Neural progenitor cell (in vitro differentiated cells): ENCODE results near the gene PLA2G12B. TPM values are rescaled to one million over a fixed set of nuclear protein-coding genes. Genes with fewer than 3 reads are reported as not detected.

Source experiments
- DNase-seq: peaks from one replicate; pipeline ENCODE4 v3.0.0-alpha.2; 2016; ENCODE audit warnings: low spot score
- H2AFZ ChIP-seq: fragments of 200-600 bp; sonication (generic); replicated peaks from 2 replicates; pipeline ENCODE4 v1.6.1; 2016; ENCODE audit warnings: antibody characterized with exemption
- H3F3A ChIP-seq: fragments of 200-600 bp; sonication (generic); 2 replicates; pipeline ENCODE4 v1.6.1; 2016; ENCODE audit warnings: antibody characterized with exemption, low read depth
- H3K27ac ChIP-seq: fragments of 200-600 bp; sonication (generic); 2 replicates; pipeline ENCODE4 v1.5.1; 2016; ENCODE audit warnings: mild to moderate bottlenecking
- H3K27me3 ChIP-seq: fragments of 200-600 bp; sonication (generic); 2 replicates; pipeline ENCODE4 v1.6.1; 2016; ENCODE audit warnings: mild to moderate bottlenecking, moderate library complexity
- H3K36me3 ChIP-seq: fragments of 200-600 bp; sonication (generic); 2 replicates; pipeline ENCODE4 v1.5.1; 2016
- H3K4me1 ChIP-seq: fragments of 200-600 bp; sonication (generic); 2 replicates; pipeline ENCODE4 v1.6.1; 2016; ENCODE audit warnings: mixed run types
- H3K4me2 ChIP-seq: fragments of 200-600 bp; sonication (generic); 2 replicates; pipeline ENCODE4 v1.6.1; 2016
- H3K4me3 ChIP-seq: fragments of 200-600 bp; sonication (generic); 2 replicates; pipeline ENCODE4 v1.5.1; 2016
- H3K79me2 ChIP-seq: fragments of 200-600 bp; sonication (generic); 2 replicates; pipeline ENCODE4 v1.6.1; 2016; ENCODE audit warnings: low read depth
- H3K9ac ChIP-seq: fragments of 200-600 bp; sonication (generic); 2 replicates; pipeline ENCODE4 v1.6.1; 2016
- H3K9me3 ChIP-seq: fragments of 200-600 bp; sonication (generic); 2 replicates; pipeline ENCODE4 v1.5.1; 2016; ENCODE audit warnings: low read depth
- H4K20me1 ChIP-seq: fragments of 200-600 bp; sonication (generic); 2 replicates; pipeline ENCODE4 v1.6.1; 2016; ENCODE audit warnings: low read depth
- H3K27ac Mint-ChIP-seq: 3 replicates; pipeline ENCODE4 v1.8.0; 2021; ENCODE audit warnings: mixed read lengths
- H3K27me3 Mint-ChIP-seq: 2 replicates; pipeline ENCODE4 v1.8.0; 2022; ENCODE audit warnings: low read depth, mild to moderate bottlenecking, inconsistent platforms, moderate library complexity, mixed read lengths; ENCODE audit not compliant: insufficient read depth
- H3K36me3 Mint-ChIP-seq: 3 replicates; pipeline ENCODE4 v1.8.0; 2021; ENCODE audit warnings: mixed read lengths
- H3K4me1 Mint-ChIP-seq: 3 replicates; pipeline ENCODE4 v1.8.0; 2021; ENCODE audit warnings: mixed read lengths
- H3K4me3 Mint-ChIP-seq: 3 replicates; pipeline ENCODE4 v1.8.0; 2021; ENCODE audit warnings: mild to moderate bottlenecking, moderate library complexity, mixed read lengths
- H3K9me3 Mint-ChIP-seq: 3 replicates; pipeline ENCODE4 v1.8.0; 2020; ENCODE audit warnings: mixed read lengths
- EZH2 ChIP-seq: fragments of 200-600 bp; sonication (generic); IDR thresholded peaks from 2 replicates; pipeline ENCODE4 v1.6.1; 2017; ENCODE audit warnings: antibody characterized with exemption, mild to moderate bottlenecking, moderate library complexity
- EZH2phosphoT487 ChIP-seq: fragments of 200-600 bp; sonication (generic); IDR thresholded peaks from 2 replicates; pipeline ENCODE4 v1.6.1; 2017; ENCODE audit warnings: antibody characterized with exemption
- total RNA-seq: library from RNA; depleted of rRNA; stranded (reverse); fragments of >200 nt; gene quantifications from 2 replicates; pipeline ENCODE4 v1.2.3, GENCODE V29; 2015; ENCODE audit warnings: low replicate concordance
- TF ChIP-seq, protein P1 (sequence below): fragments of 200-600 bp; sonication (generic); IDR thresholded peaks from 2 replicates; pipeline ENCODE4 v1.5.1; 2017; ENCODE audit warnings: antibody characterized with exemption, mild to moderate bottlenecking

PLA2G12B gene
- total RNA-seq, 1 donor from 2014 or later = not detected

DNA sequence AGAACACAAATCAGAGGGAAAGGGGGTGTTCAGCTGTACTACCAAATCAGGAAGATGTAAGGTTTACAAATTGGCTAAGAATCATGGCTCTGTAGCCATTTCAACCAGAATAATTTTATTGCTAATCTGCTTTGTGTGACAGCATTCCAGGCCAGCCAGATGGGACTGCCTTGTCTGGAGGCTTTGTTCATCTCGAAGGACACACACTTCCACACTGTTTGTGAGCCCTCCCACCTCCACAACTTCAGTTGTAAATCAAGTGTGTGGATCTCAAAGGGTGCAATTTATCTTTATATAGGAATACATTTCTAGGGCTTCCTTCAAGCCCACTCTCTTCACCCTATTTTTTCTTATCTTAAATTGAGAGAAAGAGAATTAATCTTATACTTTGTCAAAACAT, 68.0 kb downstream of the PLA2G12B start:
- Mint-ChIP-seq H3K27me3 (no peaks in the 10 kb centered on the region), H3K9me3 (peaks cover 2% of the 10 kb centered on the region), H3K36me3 (peaks cover 13% of the 10 kb centered on the region), H3K4me3 (no peak overlapping the region), H3K27ac (no peak overlapping the region), H3K4me1 (peaks cover 22% of the 10 kb centered on the region)
- Histone ChIP-seq H3K9ac (no peak overlapping the region), H4K20me1 (no peaks in the 10 kb centered on the region), H3K4me2 (peak overlapping the region; percentile 35), H3K4me1 (peaks cover 27% of the 10 kb centered on the region), H3K9me3 (no peaks in the 10 kb centered on the region), H2AFZ (no peak overlapping the region), H3K36me3 (no peaks in the 10 kb centered on the region), H3F3A (peaks cover 15% of the 10 kb centered on the region), H3K27ac (peak overlapping the region; percentile 8), H3K27me3 (no peaks in the 10 kb centered on the region), H3K4me3 (no peak overlapping the region), H3K79me2 (no peaks in the 10 kb centered on the region)
- TF ChIP-seq EZH2phosphoT487 (no peak), EZH2 (no peak)
- TF ChIP-seq, protein P1, sequence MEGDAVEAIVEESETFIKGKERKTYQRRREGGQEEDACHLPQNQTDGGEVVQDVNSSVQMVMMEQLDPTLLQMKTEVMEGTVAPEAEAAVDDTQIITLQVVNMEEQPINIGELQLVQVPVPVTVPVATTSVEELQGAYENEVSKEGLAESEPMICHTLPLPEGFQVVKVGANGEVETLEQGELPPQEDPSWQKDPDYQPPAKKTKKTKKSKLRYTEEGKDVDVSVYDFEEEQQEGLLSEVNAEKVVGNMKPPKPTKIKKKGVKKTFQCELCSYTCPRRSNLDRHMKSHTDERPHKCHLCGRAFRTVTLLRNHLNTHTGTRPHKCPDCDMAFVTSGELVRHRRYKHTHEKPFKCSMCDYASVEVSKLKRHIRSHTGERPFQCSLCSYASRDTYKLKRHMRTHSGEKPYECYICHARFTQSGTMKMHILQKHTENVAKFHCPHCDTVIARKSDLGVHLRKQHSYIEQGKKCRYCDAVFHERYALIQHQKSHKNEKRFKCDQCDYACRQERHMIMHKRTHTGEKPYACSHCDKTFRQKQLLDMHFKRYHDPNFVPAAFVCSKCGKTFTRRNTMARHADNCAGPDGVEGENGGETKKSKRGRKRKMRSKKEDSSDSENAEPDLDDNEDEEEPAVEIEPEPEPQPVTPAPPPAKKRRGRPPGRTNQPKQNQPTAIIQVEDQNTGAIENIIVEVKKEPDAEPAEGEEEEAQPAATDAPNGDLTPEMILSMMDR = no peak
- DNase-seq = peak; percentile 52

DNA sequence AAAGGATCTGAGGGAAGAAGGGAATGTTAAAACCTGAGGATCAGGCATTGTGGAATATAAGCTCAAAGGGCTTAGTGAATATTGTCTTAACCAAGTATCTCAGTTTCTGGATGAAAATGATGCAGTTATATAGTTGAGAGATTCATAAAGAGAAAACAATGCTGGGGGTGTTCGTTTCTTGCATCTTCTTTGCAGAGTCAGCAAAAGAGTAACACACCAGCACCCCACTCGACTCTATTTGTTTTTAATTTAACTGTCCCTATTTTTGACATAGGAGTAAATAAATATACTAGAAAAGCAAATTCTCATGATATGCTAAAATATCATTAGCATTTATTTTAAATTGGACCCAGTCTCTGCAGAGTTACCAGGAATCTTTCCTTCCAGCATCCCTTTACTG, 68.7 kb downstream of the PLA2G12B start:
- H3K4me3 ChIP-seq = no peak overlapping the region
- no peak for DNase-seq
- H3K27ac ChIP-seq = peak overlapping the region; percentile 21
- H3K4me1 Mint-ChIP-seq = peaks cover 24% of the 10 kb centered on the region
- no peak for TF ChIP-seq EZH2phosphoT487
- TF ChIP-seq, protein P1 = no peak
- no peak for TF ChIP-seq EZH2
- no peaks in the 10 kb centered on the region for H4K20me1 ChIP-seq
- peaks cover 27% of the 10 kb centered on the region for H3K4me1 ChIP-seq
- H3K4me2 ChIP-seq = peak overlapping the region; percentile 35
- H3K27ac Mint-ChIP-seq = no peak overlapping the region
- no peak overlapping the region for H3K9ac ChIP-seq
- H3K4me3 Mint-ChIP-seq = no peak overlapping the region
- no peak overlapping the region for H2AFZ ChIP-seq
- H3K36me3 ChIP-seq = no peaks in the 10 kb centered on the region
- H3F3A ChIP-seq = peaks cover 15% of the 10 kb centered on the region
- no peaks in the 10 kb centered on the region for H3K27me3 Mint-ChIP-seq
- H3K79me2 ChIP-seq = no peaks in the 10 kb centered on the region
- no peaks in the 10 kb centered on the region for H3K9me3 ChIP-seq
- H3K36me3 Mint-ChIP-seq = peaks cover 15% of the 10 kb centered on the region
- peaks cover 2% of the 10 kb centered on the region for H3K9me3 Mint-ChIP-seq
- no peaks in the 10 kb centered on the region for H3K27me3 ChIP-seq

Other genes with a start within 250 kb of the PLA2G12B start
- gene OIT3, start 61.1 kb downstream of the PLA2G12B start, total RNA-seq = not detected in 2 replicates
- gene P4HA1, start 142.1 kb upstream of the PLA2G12B start, total RNA-seq = 144 and 200 TPM in 2 replicates
- 2.4 and 3.0 TPM in 2 replicates for gene NUDT13, start 155.6 kb upstream of the PLA2G12B start, total RNA-seq
- 36.0 and 44.0 TPM in 2 replicates for gene ECD, start 213.2 kb upstream of the PLA2G12B start, total RNA-seq
- gene FAM149B1, start 213.3 kb upstream of the PLA2G12B start, total RNA-seq = 34.8 and 43.3 TPM in 2 replicates